ENCODE results near the gene TNIP3.
"Not testable (repeated sequence)": the region's sequence is repeated elsewhere in the genome, so short reads cannot be mapped to it uniquely, and the experiment has no call there.

- TF ChIP-seq, protein P1, sequence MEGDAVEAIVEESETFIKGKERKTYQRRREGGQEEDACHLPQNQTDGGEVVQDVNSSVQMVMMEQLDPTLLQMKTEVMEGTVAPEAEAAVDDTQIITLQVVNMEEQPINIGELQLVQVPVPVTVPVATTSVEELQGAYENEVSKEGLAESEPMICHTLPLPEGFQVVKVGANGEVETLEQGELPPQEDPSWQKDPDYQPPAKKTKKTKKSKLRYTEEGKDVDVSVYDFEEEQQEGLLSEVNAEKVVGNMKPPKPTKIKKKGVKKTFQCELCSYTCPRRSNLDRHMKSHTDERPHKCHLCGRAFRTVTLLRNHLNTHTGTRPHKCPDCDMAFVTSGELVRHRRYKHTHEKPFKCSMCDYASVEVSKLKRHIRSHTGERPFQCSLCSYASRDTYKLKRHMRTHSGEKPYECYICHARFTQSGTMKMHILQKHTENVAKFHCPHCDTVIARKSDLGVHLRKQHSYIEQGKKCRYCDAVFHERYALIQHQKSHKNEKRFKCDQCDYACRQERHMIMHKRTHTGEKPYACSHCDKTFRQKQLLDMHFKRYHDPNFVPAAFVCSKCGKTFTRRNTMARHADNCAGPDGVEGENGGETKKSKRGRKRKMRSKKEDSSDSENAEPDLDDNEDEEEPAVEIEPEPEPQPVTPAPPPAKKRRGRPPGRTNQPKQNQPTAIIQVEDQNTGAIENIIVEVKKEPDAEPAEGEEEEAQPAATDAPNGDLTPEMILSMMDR (IDR thresholded peaks at IDR 0.05; ENCODE audit: low read depth, low read length): not testable (repeated sequence)
- not testable (repeated sequence) for TF ChIP-seq EZH2phosphoT487 (IDR thresholded peaks at IDR 0.05; ENCODE audit: low read depth)
These were observed 41.7 kb upstream of the TNIP3 start for GRCh38 chr4:121205777-121206176.

Data from OCI-LY3 (cell line).